OCI-LY7 (cell line): ENCODE measurements around the gene IQCK. TPM values are rescaled to one million over a fixed set of nuclear protein-coding genes. Genes with fewer than 3 reads are reported as not detected.

Experiments
- BruUV-seq: library from RNA; stranded (reverse); fragments of 400-500 nt; replicated peaks from 2 replicates; lab custom pipeline; 2021; lab: Mats Ljungman, UMichigan
- CTCF ChIA-PET: fragments of 300-600 bp; sonication (Branson Sonifier 250); formaldehyde crosslinking; loops from one replicate; lab custom pipeline; 2022; ENCODE audit warnings: antibody characterized with exemption; ENCODE audit not compliant: unreplicated experiment; lab: Charles Lee
- POLR2A ChIA-PET: fragments of 300-600 bp; sonication (Branson Sonifier 250); formaldehyde crosslinking; loops from one replicate; lab custom pipeline; 2022; ENCODE audit warnings: antibody characterized with exemption; lab: Charles Lee
- DNase-seq: peaks from one replicate; pipeline ENCODE4 v3.0.0-alpha.2; 2015; ENCODE audit warnings: low spot score
- H2AFZ ChIP-seq: fragments of 200-600 bp; sonication (generic), shearing (Covaris generic); 2 replicates; pipeline ENCODE4 v1.6.1; 2014; ENCODE audit warnings: mild to moderate bottlenecking, antibody characterized with exemption, low read length, moderate library complexity
- H3K27ac ChIP-seq: fragments of 200-600 bp; sonication (generic); 2 replicates; pipeline ENCODE4 v1.5.1; 2014; ENCODE audit warnings: mixed run types, low read depth, mild to moderate bottlenecking, moderate library complexity, low read length, inconsistent platforms; ENCODE audit not compliant: poor library complexity, severe bottlenecking
- H3K36me3 ChIP-seq: fragments of 200-600 bp; sonication (generic); 2 replicates; pipeline ENCODE4 v1.6.1; 2014; ENCODE audit warnings: mild to moderate bottlenecking, antibody characterized with exemption, low read length, moderate library complexity, mixed read lengths; ENCODE audit not compliant: insufficient read depth
- H3K4me1 ChIP-seq: fragments of 200-600 bp; sonication (generic); 2 replicates; pipeline ENCODE4 v1.5.1; 2014; ENCODE audit warnings: mild to moderate bottlenecking, low read length; ENCODE audit not compliant: insufficient read depth, poor library complexity, severe bottlenecking
- H3K4me2 ChIP-seq: fragments of 200-600 bp; sonication (generic); 2 replicates; pipeline ENCODE4 v1.6.1; 2014; ENCODE audit warnings: mild to moderate bottlenecking, low read length
- H3K4me3 ChIP-seq: fragments of 200-600 bp; sonication (generic); 2 replicates; pipeline ENCODE4 v1.5.1; 2014; ENCODE audit warnings: mild to moderate bottlenecking, low read depth, low read length; ENCODE audit not compliant: poor library complexity, severe bottlenecking
- H3K79me2 ChIP-seq: fragments of 200-600 bp; sonication (generic); 2 replicates; pipeline ENCODE4 v1.6.1; 2016; ENCODE audit warnings: low read depth, mild to moderate bottlenecking, low read length, moderate library complexity, mixed read lengths; ENCODE audit not compliant: insufficient read depth
- H3K9me2 ChIP-seq: fragments of 200-600 bp; sonication (generic); 2 replicates; pipeline ENCODE4 v1.6.1; 2016; ENCODE audit warnings: mild to moderate bottlenecking, low read length, mixed read lengths; ENCODE audit not compliant: insufficient read depth
- H3K9me3 ChIP-seq: fragments of 200-600 bp; sonication (generic); 2 replicates; pipeline ENCODE4 v1.6.1; 2014; ENCODE audit warnings: mild to moderate bottlenecking, mixed run types, low read length, mixed read lengths
- H4K20me1 ChIP-seq: fragments of 200-600 bp; sonication (generic); 2 replicates; pipeline ENCODE4 v1.6.1; 2014; ENCODE audit warnings: mild to moderate bottlenecking, antibody characterized with exemption, low read length, moderate library complexity, mixed read lengths; ENCODE audit not compliant: insufficient read depth
- EZH2phosphoT487 ChIP-seq: fragments of 200-600 bp; sonication (generic); IDR thresholded peaks from 2 replicates; pipeline ENCODE4 v1.6.1; 2018; ENCODE audit warnings: low read depth, borderline replicate concordance, mild to moderate bottlenecking, mixed run types, antibody characterized with exemption, low read length, moderate library complexity, mixed read lengths
- intact Hi-C: fragments of 100-400 bp; cut with micrococcal nuclease; formaldehyde crosslinking; loops from one replicate; pipeline ENCODE4 v1.10.0; 2022; ENCODE audit not compliant: unreplicated experiment
- total RNA-seq, 2 experiments: library from RNA; depleted of rRNA in 1 of 2; stranded (reverse); fragments of >200 nt in 1 of 2; shearing (Covaris generic) in 1 of 2; gene quantifications; 2 replicates each; pipeline ENCODE4 v1.2.3, GENCODE V29; 2014 to 2022
- TF ChIP-seq, protein P1 (sequence below): fragments of 200-600 bp; sonication (generic); conservative IDR thresholded peaks from 2 replicates; pipeline ENCODE4 v1.5.1; 2014; ENCODE audit warnings: mild to moderate bottlenecking, antibody characterized with exemption, low read length, moderate library complexity, mixed read lengths

Gene IQCK
- total RNA-seq, 2 experiments from 2014 or later, result 2.2 to 4.3 TPM

DNA sequence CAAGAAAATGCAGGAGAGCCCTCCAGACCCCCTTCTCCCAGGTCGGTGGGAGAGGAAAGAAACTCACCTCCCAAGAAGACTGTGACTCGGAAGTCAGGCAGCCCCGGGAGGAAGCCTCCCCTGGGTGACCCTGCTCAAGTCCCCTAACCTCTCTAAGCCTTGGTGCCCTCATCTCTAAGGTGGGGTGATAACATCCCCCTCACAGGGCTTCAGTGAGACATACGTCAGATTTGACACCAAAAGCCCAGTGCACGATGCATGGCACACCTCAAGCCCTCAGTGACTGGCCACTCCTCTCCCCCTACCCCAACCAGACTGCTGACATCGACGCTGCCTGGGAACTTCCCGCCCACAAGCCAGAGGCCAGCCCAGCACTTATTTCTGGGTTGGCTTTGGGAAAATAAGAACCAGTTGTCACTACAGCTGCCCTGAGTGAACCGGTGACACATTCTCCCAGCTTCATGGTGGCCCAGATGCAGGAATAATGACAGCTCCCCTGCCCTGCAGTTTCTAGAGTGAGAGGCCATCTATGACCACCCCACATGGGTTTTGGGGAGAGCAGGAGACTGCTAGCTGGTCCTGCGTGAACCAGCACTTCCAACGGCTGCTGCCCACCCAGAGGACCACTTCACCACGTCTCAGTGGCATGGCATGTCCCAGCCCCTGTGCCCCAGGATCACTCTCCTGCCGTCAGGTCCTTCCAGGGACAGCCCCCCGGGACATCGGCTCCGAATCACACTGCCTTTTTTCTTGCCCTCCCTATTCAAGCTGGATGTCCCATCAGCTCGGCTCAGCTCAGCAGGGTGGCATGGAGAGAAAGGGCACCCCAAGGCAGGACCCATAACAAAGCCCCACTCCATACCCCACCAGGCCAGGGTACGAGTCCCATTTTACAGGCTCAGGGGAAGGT lies 9.5 kb upstream of the IQCK start:
- H3K9me3 ChIP-seq, result no peaks in the 10 kb centered on the region
- H3K9me2 ChIP-seq, result no peaks in the 10 kb centered on the region
- H3K4me3 ChIP-seq, result no peak overlapping the region
- DNase-seq, result no peak
- BruUV-seq, result no TSS peak
- intact Hi-C loops, result no loop called here
- no peak overlapping the region for H3K27ac ChIP-seq
- H3K4me2 ChIP-seq, result no peak overlapping the region
- H3K36me3 ChIP-seq, result peaks cover 94% of the 10 kb centered on the region
- peaks cover 5% of the 10 kb centered on the region; the same call in 1 of the 2 replicates for H3K79me2 ChIP-seq
- TF ChIP-seq, protein P1, sequence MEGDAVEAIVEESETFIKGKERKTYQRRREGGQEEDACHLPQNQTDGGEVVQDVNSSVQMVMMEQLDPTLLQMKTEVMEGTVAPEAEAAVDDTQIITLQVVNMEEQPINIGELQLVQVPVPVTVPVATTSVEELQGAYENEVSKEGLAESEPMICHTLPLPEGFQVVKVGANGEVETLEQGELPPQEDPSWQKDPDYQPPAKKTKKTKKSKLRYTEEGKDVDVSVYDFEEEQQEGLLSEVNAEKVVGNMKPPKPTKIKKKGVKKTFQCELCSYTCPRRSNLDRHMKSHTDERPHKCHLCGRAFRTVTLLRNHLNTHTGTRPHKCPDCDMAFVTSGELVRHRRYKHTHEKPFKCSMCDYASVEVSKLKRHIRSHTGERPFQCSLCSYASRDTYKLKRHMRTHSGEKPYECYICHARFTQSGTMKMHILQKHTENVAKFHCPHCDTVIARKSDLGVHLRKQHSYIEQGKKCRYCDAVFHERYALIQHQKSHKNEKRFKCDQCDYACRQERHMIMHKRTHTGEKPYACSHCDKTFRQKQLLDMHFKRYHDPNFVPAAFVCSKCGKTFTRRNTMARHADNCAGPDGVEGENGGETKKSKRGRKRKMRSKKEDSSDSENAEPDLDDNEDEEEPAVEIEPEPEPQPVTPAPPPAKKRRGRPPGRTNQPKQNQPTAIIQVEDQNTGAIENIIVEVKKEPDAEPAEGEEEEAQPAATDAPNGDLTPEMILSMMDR, result no peak
- TF ChIP-seq EZH2phosphoT487, result no peak
- H3K4me1 ChIP-seq, result no peaks in the 10 kb centered on the region
- CTCF ChIA-PET, result no interaction called here
- no peak overlapping the region for H2AFZ ChIP-seq
- H4K20me1 ChIP-seq, result peaks cover 9% of the 10 kb centered on the region; the same call in 1 of the 2 replicates
- POLR2A ChIA-PET, result no interaction called here

DNA sequence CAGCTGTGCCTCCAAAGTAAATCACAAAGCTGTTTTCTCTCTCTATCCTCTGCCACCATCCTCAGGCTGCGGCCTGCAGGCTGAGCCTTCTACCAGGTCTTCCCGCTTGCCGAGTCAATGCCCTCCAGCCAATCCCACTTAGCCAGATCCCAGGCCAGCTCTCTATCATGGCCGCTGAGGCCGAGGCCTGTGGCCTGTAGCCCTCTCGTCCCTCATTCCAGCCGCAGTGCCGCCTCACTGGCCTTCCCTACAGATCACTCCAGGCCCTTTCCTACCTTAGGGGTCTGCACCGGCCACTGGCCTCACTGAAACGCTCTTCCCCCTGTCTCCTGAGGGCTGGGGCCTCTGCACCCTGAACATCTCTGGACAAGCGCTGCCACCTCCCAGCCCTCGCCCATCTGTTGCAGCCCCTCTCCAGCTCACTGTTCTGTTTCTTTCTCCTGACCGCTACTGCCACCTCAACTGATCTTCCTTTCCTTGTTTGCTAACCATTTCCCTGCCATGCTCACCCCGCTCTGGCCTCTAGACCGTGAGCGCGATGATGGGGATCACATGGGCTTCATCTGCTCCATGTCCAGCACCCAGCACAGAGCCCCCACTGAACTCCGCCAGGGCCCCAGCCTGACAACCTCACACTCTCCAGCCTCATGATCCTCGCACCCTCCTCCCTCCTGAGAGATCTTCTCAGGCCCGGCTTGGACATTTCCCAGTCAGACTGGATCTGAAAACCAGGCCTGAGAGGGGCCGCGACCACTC lies 8.5 kb upstream of the IQCK start:
- ChIA-PET CTCF (no interaction called here), POLR2A (no interaction called here)
- Histone ChIP-seq H3K9me3 (no peaks in the 10 kb centered on the region), H3K79me2 (peaks cover 9% of the 10 kb centered on the region; the same call in 1 of the 2 replicates), H3K4me3 (no peak overlapping the region), H2AFZ (no peak overlapping the region), H4K20me1 (peaks cover 9% of the 10 kb centered on the region; the same call in 1 of the 2 replicates), H3K36me3 (peaks cover 94% of the 10 kb centered on the region), H3K9me2 (no peaks in the 10 kb centered on the region), H3K4me1 (no peaks in the 10 kb centered on the region), H3K4me2 (no peak overlapping the region), H3K27ac (no peak overlapping the region)
- TF ChIP-seq EZH2phosphoT487, result no peak
- TF ChIP-seq, protein P1, result no peak
- intact Hi-C loops, result no loop called here
- DNase-seq, result no peak
- no TSS peak for BruUV-seq
